BLaER1 treated with 17β-estradiol and CSF1 and Interleukin-3, amounts not matched to agents 10 nM and 100 nM (cell line): ENCODE results near the gene MAD2L1BP.
A peak's percentile ranks its signal among the peaks of the same experiment; 100 is the strongest.

Experiments
- H3K27ac ChIP-seq, 11 experiments: shearing (Covaris generic); formaldehyde crosslinking; 2 replicates each; pipeline ENCODE4 v1.8.1; 2022
- H3K27me3 ChIP-seq, 11 experiments: shearing (Covaris generic); formaldehyde crosslinking; 2 replicates each; pipeline ENCODE4 v1.8.1; 2022
- H3K36me3 ChIP-seq, 11 experiments: shearing (Covaris generic); formaldehyde crosslinking; 2 replicates each; pipeline ENCODE4 v1.8.1; 2022
- H3K4me1 ChIP-seq, 10 experiments: shearing (Covaris generic); formaldehyde crosslinking; 2 replicates each; pipeline ENCODE4 v1.8.1; 2022
- H3K4me2 ChIP-seq, 11 experiments: shearing (Covaris generic); formaldehyde crosslinking; 2 replicates each; pipeline ENCODE4 v1.8.1; 2022
- H3K4me3 ChIP-seq, 10 experiments: shearing (Covaris generic); formaldehyde crosslinking; 2 replicates each; pipeline ENCODE4 v1.8.1; 2022
- H3K9ac ChIP-seq, 11 experiments: shearing (Covaris generic); formaldehyde crosslinking; 2 replicates each; pipeline ENCODE4 v1.8.1; 2022
- H3K9me3 ChIP-seq, 11 experiments: shearing (Covaris generic); formaldehyde crosslinking; replicated peaks in 1 of 11; 2 replicates each; pipeline ENCODE4 v1.8.1; 2022
- H4K20me1 ChIP-seq, 11 experiments: shearing (Covaris generic); formaldehyde crosslinking; 2 replicates each; pipeline ENCODE4 v1.8.1; 2022
- Cebpa-rat ChIP-seq, 11 experiments: shearing (Covaris generic); IDR thresholded peaks; 2 replicates each; pipeline ENCODE4 v1.8.1; 2022

MAD2L1BP gene

GRCh38 chr6:43681303-43681702, 45.7 kb downstream of the MAD2L1BP start:
- no peak for TF ChIP-seq Cebpa-rat (IDR thresholded peaks at IDR 0.05)

GRCh38 chr6:43682724-43683429, 47.2 kb downstream of the MAD2L1BP start:
- Histone ChIP-seq H3K9ac (no peak overlapping the region), H3K4me1 (peaks cover 35 to 47% (median 39%) of the 10 kb centered on the region in 10 experiments), H3K27me3 (no peaks in the 10 kb centered on the region), H3K9me3 (no peaks in the 10 kb centered on the region), H3K4me3 (no peak overlapping the region), H3K4me2 (peak overlapping the region in 3 of 11 experiments; percentile 61 to 97 (median 94); a peak in 5 of 22 replicates), H3K27ac (no peak overlapping the region), H4K20me1 (peaks cover 25 to 74% (median 59%) of the 10 kb centered on the region in 11 experiments; a peak in 20 of 22 replicates), H3K36me3 (peaks cover 47 to 68% (median 59%) of the 10 kb centered on the region in 11 experiments)
- no peak for TF ChIP-seq Cebpa-rat (IDR thresholded peaks at IDR 0.05)

More at GRCh38 chr6:43681303-43681702, 45.7 kb downstream of the MAD2L1BP start:
- H3K36me3 ChIP-seq: peaks cover 63 to 84% (median 75%) of the 10 kb centered on the region in 11 experiments
- H3K4me2 ChIP-seq: no peak overlapping the region
- peaks cover 27 to 39% (median 30%) of the 10 kb centered on the region in 10 experiments for H3K4me1 ChIP-seq
- no peak overlapping the region for H3K27ac ChIP-seq
- peaks cover 31 to 85% (median 60%) of the 10 kb centered on the region in 11 experiments; a peak in 20 of 22 replicates for H4K20me1 ChIP-seq
- H3K27me3 ChIP-seq: no peaks in the 10 kb centered on the region
- no peak overlapping the region for H3K9ac ChIP-seq
- no peaks in the 10 kb centered on the region for H3K9me3 ChIP-seq
- no peak overlapping the region for H3K4me3 ChIP-seq

GRCh38 chr6:43683708-43684455, 48.2 kb downstream of the MAD2L1BP start:
- Histone ChIP-seq H3K27ac (peak overlapping the region in 2 of 11 experiments; percentile 9 to 28; a peak in 2 of 22 replicates), H4K20me1 (peaks cover 25 to 73% (median 53%) of the 10 kb centered on the region in 11 experiments; a peak in 20 of 22 replicates), H3K36me3 (peaks cover 37 to 58% (median 49%) of the 10 kb centered on the region in 11 experiments), H3K4me3 (no peak overlapping the region), H3K27me3 (no peaks in the 10 kb centered on the region), H3K9ac (no peak overlapping the region), H3K4me2 (peak overlapping the region; percentile 36 to 97 (median 61)), H3K9me3 (no peaks in the 10 kb centered on the region), H3K4me1 (peaks cover 41 to 56% (median 46%) of the 10 kb centered on the region in 10 experiments)
- no peak for TF ChIP-seq Cebpa-rat (IDR thresholded peaks at IDR 0.05)

- peak overlapping the region; percentile 79 to 93 (median 87) for H3K9ac ChIP-seq
- peaks cover 5 to 26% (median 17%) of the 10 kb centered on the region in 11 experiments for H3K36me3 ChIP-seq
- TF ChIP-seq Cebpa-rat (IDR thresholded peaks at IDR 0.05): no peak
- H3K4me1 ChIP-seq: peaks cover 41 to 56% (median 46%) of the 10 kb centered on the region in 10 experiments
- H3K27me3 ChIP-seq: no peaks in the 10 kb centered on the region
- H3K27ac ChIP-seq: peak overlapping the region; percentile 80 to 91 (median 85)
- H4K20me1 ChIP-seq: peaks cover 10 to 46% (median 30%) of the 10 kb centered on the region in 11 experiments; a peak in 19 of 22 replicates
- H3K4me2 ChIP-seq: peak overlapping the region; percentile 83 to 97 (median 92)
- H3K4me3 ChIP-seq: peak overlapping the region; percentile 74 to 94 (median 86)
- no peaks in the 10 kb centered on the region for H3K9me3 ChIP-seq
These were observed 51.4 kb downstream of the MAD2L1BP start for GRCh38 chr6:43687079-43687436.

GRCh38 chr6:43687437-43688347, 52.1 kb downstream of the MAD2L1BP start, which contains the start of gene MRPS18A:
Gene MRPS18A (minus strand): TSS chr6:43687791. CDS start chr6:43687779, 12 bp downstream.
- H3K27ac ChIP-seq: peak within 1 kb of the TSS; percentile 80 to 91 (median 85)
- H4K20me1 ChIP-seq: peaks cover 4 to 39% (median 24%) of the 10 kb centered on the region in 11 experiments; a peak in 19 of 22 replicates
- no peaks in the 10 kb centered on the region for H3K27me3 ChIP-seq
- H3K9me3 ChIP-seq: no peaks in the 10 kb centered on the region
- peaks cover 41 to 54% (median 46%) of the 10 kb centered on the region in 10 experiments for H3K4me1 ChIP-seq
- peak within 1 kb of the TSS; percentile 83 to 97 (median 92) for H3K4me2 ChIP-seq
- H3K36me3 ChIP-seq: peaks cover 0 to 20% (median 11%) of the 10 kb centered on the region in 11 experiments; a peak in 19 of 22 replicates
- peak within 1 kb of the TSS; percentile 74 to 94 (median 86) for H3K4me3 ChIP-seq
- peak within 1 kb of the TSS; percentile 79 to 93 (median 87) for H3K9ac ChIP-seq
- TF ChIP-seq Cebpa-rat (IDR thresholded peaks at IDR 0.05): no peak

GRCh38 chr6:43689421-43689820, 53.8 kb downstream of the MAD2L1BP start:
- no peaks in the 10 kb centered on the region for H3K9me3 ChIP-seq
- peaks cover 0 to 22% (median 7%) of the 10 kb centered on the region in 11 experiments; a peak in 14 of 22 replicates for H4K20me1 ChIP-seq
- peaks cover 32 to 36% (median 33%) of the 10 kb centered on the region in 10 experiments for H3K4me1 ChIP-seq
- no peak overlapping the region for H3K4me3 ChIP-seq
- no peak overlapping the region for H3K4me2 ChIP-seq
- H3K27ac ChIP-seq: no peak overlapping the region
- TF ChIP-seq Cebpa-rat (IDR thresholded peaks at IDR 0.05): no peak
- peaks cover 0 to 8% (median 0%) of the 10 kb centered on the region in 11 experiments; a peak in 2 of 22 replicates for H3K36me3 ChIP-seq
- no peaks in the 10 kb centered on the region for H3K27me3 ChIP-seq
- no peak overlapping the region for H3K9ac ChIP-seq
